ENCODE data around the gene IL16.

Gene IL16

GRCh38 chr15:81343371-81343770 is 146.7 kb downstream of the IL16 start:
- TF ChIP-seq FOXM1 (IDR thresholded peaks at IDR 0.05; ENCODE audit: borderline replicate concordance, low read depth), result no peak

- no peak for TF ChIP-seq REST (IDR thresholded peaks at IDR 0.05; ENCODE audit: low read depth)
- TF ChIP-seq FOXM1 (IDR thresholded peaks at IDR 0.05; ENCODE audit: borderline replicate concordance, low read depth), result no peak
- no peak for TF ChIP-seq CREB1 (IDR thresholded peaks at IDR 0.05; ENCODE audit: low read depth)
- TF ChIP-seq ZBTB7A (IDR thresholded peaks at IDR 0.05; ENCODE audit: low read depth), result no peak
These were observed 149.9 kb downstream of the IL16 start for GRCh38 chr15:81346611-81347010.

- TF ChIP-seq RAD21 (IDR thresholded peaks at IDR 0.05; ENCODE audit: low read depth), result no peak
- no peak for TF ChIP-seq USF1 (IDR thresholded peaks at IDR 0.05)
- TF ChIP-seq YY1 (IDR thresholded peaks at IDR 0.05; ENCODE audit: low read depth), result no peak
- TF ChIP-seq TAF1 (IDR thresholded peaks at IDR 0.05; ENCODE audit: low read depth), result no peak
- no peak for TF ChIP-seq ZBTB7A (IDR thresholded peaks at IDR 0.05; ENCODE audit: low read depth)
- no peak for TF ChIP-seq CEBPB (IDR thresholded peaks at IDR 0.05)
- TF ChIP-seq TCF12 (IDR thresholded peaks at IDR 0.05; ENCODE audit: low read depth), result no peak
- no peak for TF ChIP-seq CREB1 (IDR thresholded peaks at IDR 0.05; ENCODE audit: low read depth)
- TF ChIP-seq NFIC (IDR thresholded peaks at IDR 0.05), result no peak
- no peak for TF ChIP-seq TEAD4 (IDR thresholded peaks at IDR 0.05)
- TF ChIP-seq EGR1 (IDR thresholded peaks at IDR 0.05), result no peak
- TF ChIP-seq EP300 (IDR thresholded peaks at IDR 0.05; ENCODE audit: borderline replicate concordance), result no peak
- no peak for TF ChIP-seq REST (IDR thresholded peaks at IDR 0.05; ENCODE audit: low read depth)
- no peak for TF ChIP-seq FOXM1 (IDR thresholded peaks at IDR 0.05; ENCODE audit: borderline replicate concordance, low read depth)
- no peak for TF ChIP-seq MAX (IDR thresholded peaks at IDR 0.05)
These were observed 151.2 kb downstream of the IL16 start for GRCh38 chr15:81347910-81348309.

- TF ChIP-seq REST (IDR thresholded peaks at IDR 0.05; ENCODE audit: low read depth) (no peak), YY1 (IDR thresholded peaks at IDR 0.05; ENCODE audit: low read depth) (no peak), USF1 (IDR thresholded peaks at IDR 0.05) (no peak), CREB1 (IDR thresholded peaks at IDR 0.05; ENCODE audit: low read depth) (no peak), NFIC (IDR thresholded peaks at IDR 0.05) (no peak), TCF12 (IDR thresholded peaks at IDR 0.05; ENCODE audit: low read depth) (no peak), CEBPB (IDR thresholded peaks at IDR 0.05) (no peak), TEAD4 (IDR thresholded peaks at IDR 0.05) (no peak), FOXM1 (IDR thresholded peaks at IDR 0.05; ENCODE audit: borderline replicate concordance, low read depth) (no peak), MAX (IDR thresholded peaks at IDR 0.05) (no peak), ZBTB7A (IDR thresholded peaks at IDR 0.05; ENCODE audit: low read depth) (no peak), RAD21 (IDR thresholded peaks at IDR 0.05; ENCODE audit: low read depth) (no peak), TAF1 (IDR thresholded peaks at IDR 0.05; ENCODE audit: low read depth) (no peak), EGR1 (IDR thresholded peaks at IDR 0.05) (no peak), EP300 (IDR thresholded peaks at IDR 0.05; ENCODE audit: borderline replicate concordance) (no peak)
These were observed 152.6 kb downstream of the IL16 start for GRCh38 chr15:81349271-81349670.

- TF ChIP-seq NFIC (IDR thresholded peaks at IDR 0.05), result no peak
- TF ChIP-seq FOXM1 (IDR thresholded peaks at IDR 0.05; ENCODE audit: borderline replicate concordance, low read depth), result no peak
- TF ChIP-seq CREB1 (IDR thresholded peaks at IDR 0.05; ENCODE audit: low read depth), result no peak
- TF ChIP-seq CEBPB (IDR thresholded peaks at IDR 0.05), result no peak
- no peak for TF ChIP-seq YY1 (IDR thresholded peaks at IDR 0.05; ENCODE audit: low read depth)
- no peak for TF ChIP-seq TEAD4 (IDR thresholded peaks at IDR 0.05)
- TF ChIP-seq TCF12 (IDR thresholded peaks at IDR 0.05; ENCODE audit: low read depth), result no peak
- no peak for TF ChIP-seq EGR1 (IDR thresholded peaks at IDR 0.05)
- TF ChIP-seq REST (IDR thresholded peaks at IDR 0.05; ENCODE audit: low read depth), result no peak
- no peak for TF ChIP-seq EP300 (IDR thresholded peaks at IDR 0.05; ENCODE audit: borderline replicate concordance)
- no peak for TF ChIP-seq RAD21 (IDR thresholded peaks at IDR 0.05; ENCODE audit: low read depth)
- TF ChIP-seq TAF1 (IDR thresholded peaks at IDR 0.05; ENCODE audit: low read depth), result no peak
- no peak for TF ChIP-seq ZBTB7A (IDR thresholded peaks at IDR 0.05; ENCODE audit: low read depth)
- TF ChIP-seq MAX (IDR thresholded peaks at IDR 0.05), result no peak
- no peak for TF ChIP-seq USF1 (IDR thresholded peaks at IDR 0.05)
These were observed 155.0 kb downstream of the IL16 start for GRCh38 chr15:81351651-81352050.
